MM.1S (cell line): ENCODE measurements around the gene MAGI1.

ENCODE experiments used
- CTCF ChIP-seq: fragments of 300-600 bp; sonication (generic); IDR thresholded peaks from 2 replicates; pipeline ENCODE4 v1.5.1; 2016; ENCODE audit warnings: antibody characterized with exemption, low read length, mixed read lengths
- EZH2 ChIP-seq: fragments of 300-600 bp; sonication (generic); optimal IDR thresholded peaks from 2 replicates; pipeline ENCODE3; 2017; ENCODE audit warnings: low read depth, mild to moderate bottlenecking, antibody characterized with exemption, low read length, mixed read lengths
- EZH2phosphoT487 ChIP-seq: fragments of 300-600 bp; sonication (generic); IDR thresholded peaks from 2 replicates; pipeline ENCODE4 v1.6.1; 2018; ENCODE audit warnings: antibody characterized with exemption, low read length

GRCh38 chr3:65742914-65743313 is 295.8 kb downstream of the MAGI1 start:
- no peak for TF ChIP-seq CTCF
- TF ChIP-seq EZH2phosphoT487, result no peak
- TF ChIP-seq EZH2, result no peak
